Measurements from ENCODE around the gene MEF2B. TPM values are rescaled to one million over a fixed set of nuclear protein-coding genes. Genes with fewer than 3 reads are reported as not detected.

Gene MEF2B
- total RNA-seq, 1 experiment from 2014 or later = 1.3 TPM

DNA sequence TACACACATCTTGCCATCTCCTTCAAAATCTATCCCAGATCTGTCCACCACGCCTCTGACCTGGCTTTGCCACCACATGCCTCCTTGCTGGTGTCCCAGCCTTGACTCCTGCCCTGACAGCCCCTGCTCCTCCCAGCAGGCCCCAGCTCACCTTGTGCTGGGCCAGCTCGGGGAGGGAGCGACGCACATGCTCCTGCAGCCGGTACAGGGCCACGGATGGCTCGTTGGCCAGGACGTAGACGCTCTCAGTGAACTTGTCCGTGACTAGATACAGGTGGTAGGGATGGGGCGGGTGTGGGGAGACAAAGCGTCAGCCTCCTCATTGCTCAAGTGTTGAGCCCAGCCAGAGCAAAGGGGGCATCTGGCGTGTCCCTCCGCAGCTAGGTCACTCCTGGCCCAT, 16.7 kb upstream of the MEF2B start:
- no peaks in the 10 kb centered on the region for H3K9me3 Mint-ChIP-seq
- Histone ChIP-seq H3K4ac (ENCODE audit: low read depth, low read length) (no peak overlapping the region), H4K20me1 (ENCODE audit: control insufficient read depth, insufficient read depth, insufficient read length) (no peaks in the 10 kb centered on the region), H3K79me1 (ENCODE audit: insufficient read depth, low read depth, low read length, poor library complexity, severe bottlenecking) (peaks cover 4% of the 10 kb centered on the region), H2BK15ac (ENCODE audit: low read depth, low read length) (0 out of 2 replicates have a peak overlapping the region, but pooled peaks have one; percentile 19), H3K9ac (ENCODE audit: extremely low read depth, insufficient read length, low read length) (no peak overlapping the region), H3K4me2 (ENCODE audit: insufficient read depth, insufficient read length, low read length) (no peak overlapping the region), H2BK120ac (ENCODE audit: low read depth, low read length, poor library complexity, severe bottlenecking) (no peak overlapping the region), H4K5ac (ENCODE audit: insufficient read length, low read depth, low read length) (no peak overlapping the region), H3K23ac (ENCODE audit: insufficient read length, low read depth, low read length) (no peak overlapping the region), H3K9me3 (ENCODE audit: control insufficient read depth, low read depth, low read length) (no peaks in the 10 kb centered on the region), H2AFZ (ENCODE audit: low read length) (no peak overlapping the region), H2BK12ac (ENCODE audit: insufficient read length, low read depth, low read length) (no peak overlapping the region), H3K14ac (ENCODE audit: insufficient read depth, low read length) (no peak overlapping the region), H4K91ac (ENCODE audit: insufficient read length, low read depth, low read length) (no peak overlapping the region), H3T11ph (ENCODE audit: low read length) (no peak overlapping the region), H2BK20ac (ENCODE audit: low read depth, low read length, poor library complexity, severe bottlenecking) (no peak overlapping the region), H3K18ac (ENCODE audit: insufficient read length, low read depth, low read length) (no peak overlapping the region), H3K79me2 (ENCODE audit: insufficient read depth, low read length) (no peaks in the 10 kb centered on the region; the same call in 1 of the 2 replicates), H2AK5ac (ENCODE audit: insufficient read length, low read length) (no peak overlapping the region), H4K8ac (replicated peaks; ENCODE audit: insufficient read length, low read depth, low read length) (no peak overlapping the region), H3K27me3 (ENCODE audit: insufficient read depth, low read length) (no peaks in the 10 kb centered on the region), H2BK5ac (ENCODE audit: insufficient read length, low read length) (no peak overlapping the region), H3K23me2 (ENCODE audit: insufficient read length, low read depth, low read length, poor library complexity, severe bottlenecking) (peaks cover 3% of the 10 kb centered on the region), H3K27ac (ENCODE audit: insufficient read length, low read depth, low read length) (no peak overlapping the region), H3K56ac (ENCODE audit: insufficient read length, low read depth, low read length) (no peak overlapping the region), H3K4me1 (ENCODE audit: insufficient read depth, low read length) (no peaks in the 10 kb centered on the region)
- H3K4me3 Mint-ChIP-seq = no peak overlapping the region
- DNase-seq = no peak
- no peaks in the 10 kb centered on the region for H3K27me3 Mint-ChIP-seq (ENCODE audit: low read depth)
- peaks cover 8 to 13% (median 13%) of the 10 kb centered on the region in 3 experiments; a peak in 6 of 7 replicates for H3K36me3 Mint-ChIP-seq (ENCODE audit: insufficient read depth in 1 of 3, low read depth in 3 of 3)
- TF ChIP-seq CTCF (conservative IDR thresholded peaks at IDR 0.05) = no peak
- no peak overlapping the region for H3K27ac Mint-ChIP-seq
- no CpG with 5 or more reads among the region's 14 CpGs for WGBS (ENCODE audit: extremely low coverage, insufficient read length, low lambda C conversion rate)
- H3K4me1 Mint-ChIP-seq = peaks cover 0 to 7% of the 10 kb centered on the region in 2 experiments; a peak in 3 of 4 replicates

Measured in H9 (cell line).